Measurements from ENCODE around the gene MTRF1L.

Gene MTRF1L, protein sequence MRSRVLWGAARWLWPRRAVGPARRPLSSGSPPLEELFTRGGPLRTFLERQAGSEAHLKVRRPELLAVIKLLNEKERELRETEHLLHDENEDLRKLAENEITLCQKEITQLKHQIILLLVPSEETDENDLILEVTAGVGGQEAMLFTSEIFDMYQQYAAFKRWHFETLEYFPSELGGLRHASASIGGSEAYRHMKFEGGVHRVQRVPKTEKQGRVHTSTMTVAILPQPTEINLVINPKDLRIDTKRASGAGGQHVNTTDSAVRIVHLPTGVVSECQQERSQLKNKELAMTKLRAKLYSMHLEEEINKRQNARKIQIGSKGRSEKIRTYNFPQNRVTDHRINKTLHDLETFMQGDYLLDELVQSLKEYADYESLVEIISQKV

DNA sequence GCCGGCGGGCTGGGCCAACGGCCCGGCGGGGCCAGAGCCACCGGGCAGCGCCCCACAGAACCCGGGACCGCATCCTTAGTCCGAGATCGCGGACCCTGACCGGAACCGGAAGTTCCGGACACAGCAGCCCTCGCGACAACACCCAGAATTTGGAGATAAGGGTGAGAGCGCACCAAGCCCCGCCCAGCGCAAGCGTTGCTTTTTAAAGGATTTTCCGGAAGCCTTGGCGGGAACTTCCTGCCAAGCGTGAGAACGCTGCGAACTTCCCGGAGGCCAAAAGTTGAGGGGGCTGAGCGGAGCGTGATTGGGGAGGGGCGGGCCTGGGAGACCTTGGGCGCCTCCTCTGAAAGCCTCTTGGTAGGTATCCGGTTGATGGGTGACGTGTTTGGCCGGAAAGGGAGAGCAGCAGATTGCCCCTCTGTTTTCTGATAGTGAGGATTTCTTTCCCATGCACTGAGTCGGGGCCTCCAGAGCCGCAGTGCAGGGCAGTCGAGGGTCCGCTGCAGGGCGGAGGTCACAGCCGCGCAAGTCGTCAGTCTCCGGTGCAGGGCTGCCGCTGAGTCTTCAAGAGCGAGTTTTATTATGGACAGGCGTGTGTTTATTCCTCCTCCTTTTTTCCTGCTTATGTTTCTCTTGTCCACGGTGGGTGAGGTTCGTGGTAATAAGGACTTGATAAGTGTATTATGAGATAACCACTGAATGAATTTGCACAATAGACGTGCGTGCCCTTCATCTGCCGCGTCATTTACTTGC, at the start of gene MTRF1L:
Gene MTRF1L (minus strand): TSS at position 97 of the 753 bp plus-strand sequence. CDS start 24 bp downstream, at position 73.
- H3K4me1 ChIP-seq (ENCODE audit: control insufficient read depth, insufficient read depth, low read length), result no peaks in the 10 kb centered on the region

DNA sequence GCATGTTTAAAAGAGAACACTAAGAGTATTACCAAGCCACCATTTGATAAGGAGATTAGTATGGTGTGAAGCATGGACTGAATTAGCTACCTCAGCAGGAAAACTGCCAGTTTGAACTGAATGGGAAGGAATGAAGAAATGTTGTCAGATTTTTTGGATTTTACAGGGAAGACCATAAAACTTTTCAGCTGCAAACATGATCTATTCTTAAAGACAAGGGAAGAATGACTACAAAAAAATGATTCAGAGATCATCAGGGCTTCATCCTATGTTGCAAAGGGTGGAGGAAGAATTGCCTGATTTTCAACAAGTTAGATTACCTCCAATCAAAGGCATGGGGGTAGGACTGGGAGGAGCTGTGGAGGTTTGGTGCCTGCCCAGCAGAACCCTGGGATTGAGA, 49.3 kb upstream of the MTRF1L start:
- Histone ChIP-seq H3K36me3 (ENCODE audit: control insufficient read depth, insufficient read depth, low read length) (no peaks in the 10 kb centered on the region), H3K27me3 (ENCODE audit: control insufficient read depth, insufficient read depth, low read length) (no peaks in the 10 kb centered on the region), H3K4me3 (ENCODE audit: low read depth, low read length) (no peak overlapping the region), H3K4me1 (ENCODE audit: control insufficient read depth, insufficient read depth, low read length) (no peaks in the 10 kb centered on the region), H3K9me3 (ENCODE audit: control insufficient read depth, insufficient read depth, low read length) (no peaks in the 10 kb centered on the region), H3K9ac (ENCODE audit: low read depth, low read length) (no peak overlapping the region)

More for the DNA sequence above, at the start of gene MTRF1L:
- Histone ChIP-seq H3K9me3 (ENCODE audit: control insufficient read depth, insufficient read depth, low read length) (no peaks in the 10 kb centered on the region), H3K9ac (ENCODE audit: low read depth, low read length) (peak within 1 kb of the TSS; percentile 89), H3K4me3 (ENCODE audit: low read depth, low read length) (peak within 1 kb of the TSS; percentile 92), H3K27me3 (ENCODE audit: control insufficient read depth, insufficient read depth, low read length) (no peaks in the 10 kb centered on the region), H3K36me3 (ENCODE audit: control insufficient read depth, insufficient read depth, low read length) (no peaks in the 10 kb centered on the region)

DNA sequence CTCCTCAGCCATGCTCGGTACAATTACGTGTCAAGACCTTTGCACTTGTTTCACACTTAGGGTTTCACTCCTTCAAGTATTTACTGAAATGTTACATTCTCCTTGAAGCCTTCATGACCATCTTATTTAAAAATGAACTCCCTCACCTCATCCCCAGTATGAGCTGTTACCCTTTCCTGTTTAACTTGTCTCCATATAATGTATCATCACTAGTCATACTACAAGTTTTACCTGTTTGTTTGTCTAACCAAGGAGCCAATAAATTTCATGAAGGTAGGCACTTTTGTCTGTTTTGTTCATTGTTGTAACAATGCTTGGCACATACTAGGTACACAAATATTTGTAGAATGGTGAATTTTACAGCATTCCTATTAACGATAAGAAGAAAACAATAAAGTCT, 46.1 kb upstream of the MTRF1L start:
- Histone ChIP-seq H3K9me3 (ENCODE audit: control insufficient read depth, insufficient read depth, low read length) (no peaks in the 10 kb centered on the region), H3K4me3 (ENCODE audit: low read depth, low read length) (no peak overlapping the region), H3K9ac (ENCODE audit: low read depth, low read length) (no peak overlapping the region), H3K4me1 (ENCODE audit: control insufficient read depth, insufficient read depth, low read length) (no peaks in the 10 kb centered on the region), H3K27me3 (ENCODE audit: control insufficient read depth, insufficient read depth, low read length) (no peaks in the 10 kb centered on the region), H3K36me3 (ENCODE audit: control insufficient read depth, insufficient read depth, low read length) (no peaks in the 10 kb centered on the region)

DNA sequence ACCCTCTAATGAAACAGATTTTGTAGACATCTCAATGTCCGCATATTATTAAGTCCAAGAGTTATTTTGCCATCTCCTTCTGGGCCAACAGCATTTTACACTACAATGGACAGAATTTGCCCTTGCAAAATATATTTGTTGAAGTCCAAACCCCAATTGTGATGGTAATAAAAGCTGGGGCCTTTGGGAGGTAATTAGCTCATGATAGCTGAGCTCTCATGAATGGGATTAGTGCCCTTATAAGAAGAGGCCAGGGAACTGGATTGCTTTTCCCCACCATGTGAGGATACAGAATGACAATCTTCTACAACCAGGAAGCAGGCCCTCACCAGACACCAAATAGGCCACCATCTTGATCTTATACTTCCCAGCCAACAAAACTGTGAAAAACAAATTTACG, 44.9 kb upstream of the MTRF1L start:
- H3K4me1 ChIP-seq (ENCODE audit: control insufficient read depth, insufficient read depth, low read length), result no peaks in the 10 kb centered on the region
- H3K36me3 ChIP-seq (ENCODE audit: control insufficient read depth, insufficient read depth, low read length), result peaks cover 5% of the 10 kb centered on the region
- no peaks in the 10 kb centered on the region for H3K27me3 ChIP-seq (ENCODE audit: control insufficient read depth, insufficient read depth, low read length)
- H3K9ac ChIP-seq (ENCODE audit: low read depth, low read length), result no peak overlapping the region
- no peak overlapping the region for H3K4me3 ChIP-seq (ENCODE audit: low read depth, low read length)
- H3K9me3 ChIP-seq (ENCODE audit: control insufficient read depth, insufficient read depth, low read length), result no peaks in the 10 kb centered on the region

DNA sequence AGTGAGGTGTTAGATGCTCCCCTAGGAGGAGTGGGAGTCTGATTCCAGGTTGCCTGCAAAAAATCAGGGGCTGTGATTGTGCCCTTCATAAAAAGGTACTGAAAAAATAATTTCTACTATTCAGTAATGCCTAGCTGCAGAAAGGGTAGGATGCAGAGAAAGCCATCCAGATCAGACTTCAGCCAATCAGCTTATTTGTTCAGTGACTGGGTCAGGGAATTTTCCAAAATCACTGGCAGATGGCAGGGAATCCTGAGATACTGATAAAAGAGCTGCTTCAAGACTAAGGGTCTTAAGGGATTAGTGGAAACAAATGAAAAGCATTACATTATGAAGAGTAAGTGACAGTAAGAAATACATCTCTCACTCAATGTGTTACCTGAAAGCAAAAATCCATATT, 42.8 kb upstream of the MTRF1L start:
- no peak overlapping the region for H3K4me3 ChIP-seq (ENCODE audit: low read depth, low read length)
- no peak overlapping the region for H3K9ac ChIP-seq (ENCODE audit: low read depth, low read length)
- no peaks in the 10 kb centered on the region for H3K9me3 ChIP-seq (ENCODE audit: control insufficient read depth, insufficient read depth, low read length)
- no peaks in the 10 kb centered on the region for H3K27me3 ChIP-seq (ENCODE audit: control insufficient read depth, insufficient read depth, low read length)
- H3K36me3 ChIP-seq (ENCODE audit: control insufficient read depth, insufficient read depth, low read length), result peaks cover 5% of the 10 kb centered on the region
- H3K4me1 ChIP-seq (ENCODE audit: control insufficient read depth, insufficient read depth, low read length), result no peaks in the 10 kb centered on the region

DNA sequence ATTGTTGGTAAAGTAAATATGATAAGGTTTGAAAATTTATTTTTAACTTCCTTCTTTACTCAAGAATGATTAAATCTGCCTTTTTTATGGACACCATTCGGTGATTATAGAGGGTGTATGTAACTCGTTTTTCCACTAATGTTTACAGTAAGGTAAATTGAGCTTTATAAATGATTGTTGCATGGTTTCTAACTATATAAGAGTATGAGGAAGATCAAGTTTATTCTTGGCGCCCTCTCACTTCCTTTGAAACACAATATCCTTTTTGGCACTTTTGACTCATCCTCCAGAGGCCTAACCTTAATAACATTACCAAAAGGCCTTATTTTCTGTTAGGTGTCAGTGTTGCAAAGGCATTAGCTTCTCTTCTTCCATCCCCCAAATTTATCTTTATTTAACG, 41.8 kb upstream of the MTRF1L start:
- Histone ChIP-seq H3K9me3 (ENCODE audit: control insufficient read depth, insufficient read depth, low read length) (no peaks in the 10 kb centered on the region), H3K4me1 (ENCODE audit: control insufficient read depth, insufficient read depth, low read length) (no peaks in the 10 kb centered on the region), H3K9ac (ENCODE audit: low read depth, low read length) (no peak overlapping the region), H3K27me3 (ENCODE audit: control insufficient read depth, insufficient read depth, low read length) (no peaks in the 10 kb centered on the region), H3K4me3 (ENCODE audit: low read depth, low read length) (no peak overlapping the region), H3K36me3 (ENCODE audit: control insufficient read depth, insufficient read depth, low read length) (peaks cover 5% of the 10 kb centered on the region)

DNA sequence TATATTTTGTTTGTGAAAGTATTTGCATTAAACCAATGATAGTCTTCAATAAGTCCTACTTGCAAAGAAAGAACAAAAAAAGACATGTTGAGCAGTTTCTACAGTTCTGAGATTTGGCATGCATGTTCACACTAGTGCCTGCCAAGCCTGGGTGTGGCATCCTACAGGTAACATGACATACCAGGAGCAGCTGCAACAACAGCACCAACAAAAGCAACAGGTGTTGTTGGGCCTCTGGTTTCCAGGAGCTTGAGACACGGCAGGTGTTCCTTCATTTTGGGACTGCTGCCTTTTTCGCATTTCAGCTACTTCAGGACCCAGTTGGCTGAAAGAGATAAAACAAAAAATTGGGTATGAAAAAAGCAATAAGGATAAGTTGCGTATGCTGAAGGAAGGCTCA, 41.2 kb upstream of the MTRF1L start:
- Histone ChIP-seq H3K9me3 (ENCODE audit: control insufficient read depth, insufficient read depth, low read length) (no peaks in the 10 kb centered on the region), H3K9ac (ENCODE audit: low read depth, low read length) (no peak overlapping the region), H3K4me1 (ENCODE audit: control insufficient read depth, insufficient read depth, low read length) (no peaks in the 10 kb centered on the region), H3K4me3 (ENCODE audit: low read depth, low read length) (no peak overlapping the region), H3K27me3 (ENCODE audit: control insufficient read depth, insufficient read depth, low read length) (no peaks in the 10 kb centered on the region), H3K36me3 (ENCODE audit: control insufficient read depth, insufficient read depth, low read length) (peaks cover 5% of the 10 kb centered on the region)

DNA sequence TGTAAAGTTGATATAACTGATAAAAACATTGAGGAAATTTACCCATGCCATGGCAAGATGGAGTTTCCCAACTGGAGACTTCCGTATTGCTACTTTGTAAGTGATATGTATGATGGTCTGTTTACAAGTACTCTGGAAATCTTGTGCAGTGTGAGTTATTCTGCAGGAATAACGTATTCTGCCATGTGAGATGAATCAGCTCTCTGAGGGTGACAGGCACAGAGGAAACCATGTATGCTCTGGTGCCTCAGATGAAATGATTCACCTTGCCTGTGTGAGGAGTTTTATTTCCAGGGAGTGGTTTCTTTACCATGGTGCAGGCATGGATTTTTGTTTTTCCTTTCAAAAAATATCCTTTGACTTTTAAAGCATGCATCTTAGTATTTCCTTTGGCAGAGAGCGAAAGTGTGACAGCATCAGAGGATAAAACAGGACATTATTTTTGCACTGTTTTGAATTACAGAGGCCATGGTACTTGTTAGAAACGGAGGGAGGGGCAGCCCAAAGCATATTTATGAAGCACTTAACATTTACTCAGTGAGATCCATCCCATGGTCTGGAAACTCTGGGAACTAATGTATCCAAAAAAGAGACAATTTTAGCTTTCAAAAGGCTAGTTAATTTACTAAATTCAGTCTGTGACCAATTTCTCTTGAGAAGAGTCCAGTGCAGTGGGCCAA, 36.0 kb upstream of the MTRF1L start:
- Histone ChIP-seq H3K4me3 (ENCODE audit: low read depth, low read length) (no peak overlapping the region), H3K9me3 (ENCODE audit: control insufficient read depth, insufficient read depth, low read length) (no peaks in the 10 kb centered on the region), H3K9ac (ENCODE audit: low read depth, low read length) (no peak overlapping the region), H3K36me3 (ENCODE audit: control insufficient read depth, insufficient read depth, low read length) (peaks cover 8% of the 10 kb centered on the region), H3K4me1 (ENCODE audit: control insufficient read depth, insufficient read depth, low read length) (no peaks in the 10 kb centered on the region), H3K27me3 (ENCODE audit: control insufficient read depth, insufficient read depth, low read length) (no peaks in the 10 kb centered on the region)

DNA sequence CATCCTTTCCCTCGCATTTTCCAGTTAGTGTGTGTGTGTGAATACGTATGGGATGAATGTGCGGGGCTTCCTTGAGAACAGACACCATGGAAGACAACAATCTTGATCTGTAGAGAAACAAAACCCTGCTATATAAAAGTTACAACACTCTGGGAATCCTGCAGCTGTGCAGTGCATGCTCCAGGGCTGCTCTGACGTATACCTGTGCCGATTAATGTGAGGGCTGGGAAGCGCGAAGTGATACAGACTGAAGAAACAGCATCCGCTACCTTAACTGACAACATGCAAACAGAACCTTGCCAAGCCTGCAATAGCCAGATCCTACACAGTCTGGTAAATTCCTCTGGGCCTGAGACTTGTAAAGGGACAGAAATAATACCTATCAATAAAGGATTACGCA, 31.6 kb upstream of the MTRF1L start:
- H3K27me3 ChIP-seq (ENCODE audit: control insufficient read depth, insufficient read depth, low read length), result no peaks in the 10 kb centered on the region
- peaks cover 9% of the 10 kb centered on the region for H3K4me1 ChIP-seq (ENCODE audit: control insufficient read depth, insufficient read depth, low read length)
- H3K9me3 ChIP-seq (ENCODE audit: control insufficient read depth, insufficient read depth, low read length), result no peaks in the 10 kb centered on the region
- no peak overlapping the region for H3K9ac ChIP-seq (ENCODE audit: low read depth, low read length)
- peaks cover 3% of the 10 kb centered on the region for H3K36me3 ChIP-seq (ENCODE audit: control insufficient read depth, insufficient read depth, low read length)
- no peak overlapping the region for H3K4me3 ChIP-seq (ENCODE audit: low read depth, low read length)

DNA sequence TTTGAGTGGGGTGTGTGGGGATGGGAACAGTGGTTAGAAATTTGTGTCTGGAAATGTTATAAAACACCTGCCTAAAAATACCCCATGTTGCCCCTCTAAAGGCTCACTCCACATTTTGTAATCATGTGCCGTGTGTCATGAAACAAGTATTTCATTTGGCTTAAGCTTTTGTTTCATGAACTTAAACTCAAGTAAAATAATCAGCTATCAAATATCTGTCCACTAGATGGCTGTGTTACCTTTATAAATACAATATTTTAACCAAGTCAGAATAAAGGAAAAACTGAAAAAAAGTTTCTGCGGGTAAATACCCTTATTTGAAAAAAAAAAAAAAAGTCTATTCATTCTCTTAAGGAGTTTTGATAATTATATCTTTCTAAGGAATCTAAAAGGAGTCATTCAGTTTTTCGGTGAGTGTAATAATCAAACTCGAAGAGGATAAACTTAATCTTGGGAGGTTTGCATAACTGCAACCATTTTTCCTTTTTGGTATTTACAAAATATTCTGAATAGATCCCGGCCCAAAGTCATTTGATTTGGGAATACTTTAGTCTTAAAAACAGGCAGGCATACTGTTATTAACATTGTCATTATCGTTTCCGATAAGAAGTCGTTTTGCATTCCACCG, 29.9 kb upstream of the MTRF1L start:
- H3K4me1 ChIP-seq (ENCODE audit: control insufficient read depth, insufficient read depth, low read length), result peaks cover 9% of the 10 kb centered on the region
- no peaks in the 10 kb centered on the region for H3K27me3 ChIP-seq (ENCODE audit: control insufficient read depth, insufficient read depth, low read length)
- H3K4me3 ChIP-seq (ENCODE audit: low read depth, low read length), result no peak overlapping the region
- H3K36me3 ChIP-seq (ENCODE audit: control insufficient read depth, insufficient read depth, low read length), result no peaks in the 10 kb centered on the region
- H3K9me3 ChIP-seq (ENCODE audit: control insufficient read depth, insufficient read depth, low read length), result no peaks in the 10 kb centered on the region
- H3K9ac ChIP-seq (ENCODE audit: low read depth, low read length), result no peak overlapping the region

DNA sequence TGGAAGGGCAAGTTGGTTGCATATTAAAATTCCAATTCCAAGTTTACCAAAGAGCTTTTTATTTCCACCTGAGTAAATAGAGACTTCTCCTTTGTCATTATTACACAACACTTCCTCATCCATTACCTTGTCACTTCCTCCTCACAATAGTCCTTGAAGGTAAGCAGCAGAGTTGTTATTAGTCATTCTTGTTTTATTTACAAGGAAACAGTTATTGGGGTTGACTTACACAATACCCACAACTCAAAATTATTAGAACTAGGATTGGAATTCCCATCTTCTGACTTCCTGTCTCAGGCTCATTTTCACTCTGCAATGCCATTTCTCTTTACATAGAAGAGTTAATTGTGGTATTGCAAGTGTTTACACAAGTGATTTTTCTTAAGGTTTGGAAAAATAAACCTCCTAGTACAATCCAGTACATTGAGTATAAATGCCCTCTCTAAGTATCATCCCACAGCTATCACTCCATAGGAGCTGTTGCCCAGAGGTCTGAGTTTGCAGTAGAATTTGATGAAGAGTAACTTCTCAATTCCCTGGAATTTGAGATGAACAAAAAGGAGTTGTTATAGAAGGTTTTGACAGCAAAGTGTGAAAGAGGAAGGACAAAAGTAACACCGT, 28.9 kb upstream of the MTRF1L start:
- no peaks in the 10 kb centered on the region for H3K9me3 ChIP-seq (ENCODE audit: control insufficient read depth, insufficient read depth, low read length)
- no peaks in the 10 kb centered on the region for H3K36me3 ChIP-seq (ENCODE audit: control insufficient read depth, insufficient read depth, low read length)
- H3K9ac ChIP-seq (ENCODE audit: low read depth, low read length), result no peak overlapping the region
- H3K4me1 ChIP-seq (ENCODE audit: control insufficient read depth, insufficient read depth, low read length), result peaks cover 9% of the 10 kb centered on the region
- H3K4me3 ChIP-seq (ENCODE audit: low read depth, low read length), result no peak overlapping the region
- no peaks in the 10 kb centered on the region for H3K27me3 ChIP-seq (ENCODE audit: control insufficient read depth, insufficient read depth, low read length)

All from iPS-15b (cell line).